NT2/D1 (cell line): ENCODE results near the gene ZNF486.

Experiments
- SUZ12 ChIP-seq: IDR thresholded peaks from 2 replicates; pipeline ENCODE4 v1.6.1; 2011; ENCODE audit not compliant: insufficient read length, insufficient read depth; ENCODE audit errors: extremely low read depth
- YY1 ChIP-seq: IDR thresholded peaks from 2 replicates; pipeline ENCODE4 v1.6.1; 2011; ENCODE audit not compliant: insufficient read length, insufficient read depth
- ZNF274 ChIP-seq: IDR thresholded peaks from 2 replicates; pipeline ENCODE4 v1.6.1; 2011; ENCODE audit warnings: mild to moderate bottlenecking, low read depth, low read length

GRCh38 chr19:20165971-20166592 lies 932 bp upstream of the ZNF486 start:
- no peak for TF ChIP-seq ZNF274
- TF ChIP-seq SUZ12: no peak
- no peak for TF ChIP-seq YY1
